Left renal pelvis (tissue), 4 donors: ENCODE results near the gene LRIT1. TPM values are rescaled to one million over a fixed set of nuclear protein-coding genes. Genes with fewer than 3 reads are reported as not detected.
A peak's percentile ranks its signal among the peaks of the same experiment; 100 is the strongest.
"Not testable (repeated sequence)": the region's sequence is repeated elsewhere in the genome, so short reads cannot be mapped to it uniquely, and the experiment has no call there.

Experiments
- DNase-seq, 4 donors: peaks; one replicate each; pipeline ENCODE4 v3.0.0-alpha.2; 2013; ENCODE audit warnings: low read depth in 4 of 4, low spot score in 3 of 4
- polyA plus RNA-seq, 4 donors: library from polyadenylated mRNA; unstranded; fragments of 120-200 nt; gene quantifications; one replicate each; pipeline ENCODE4 v1.2.1, GENCODE V29; 2013; ENCODE audit not compliant: insufficient read length in 4 of 4

Gene LRIT1
- not detected for polyA plus RNA-seq

GRCh38 chr10:84241185-84241790 lies at the start of gene LRIT1:
Gene LRIT1, minus strand, starts transcription at chr10:84241546. Its CDS starts 107 bp downstream, at chr10:84241439.
- DNase-seq: no peak

GRCh38 chr10:84290235-84290634 lies 48.9 kb upstream of the LRIT1 start:
- DNase-seq: no peak

- no peak for DNase-seq
These were observed 48.3 kb upstream of the LRIT1 start for GRCh38 chr10:84289521-84290200.

- no peak for DNase-seq
These were observed 46.8 kb upstream of the LRIT1 start for GRCh38 chr10:84288151-84288550.

GRCh38 chr10:84286695-84287094 lies 45.3 kb upstream of the LRIT1 start:
- no peak for DNase-seq

- not testable (repeated sequence) for DNase-seq
These were observed 38.6 kb upstream of the LRIT1 start for GRCh38 chr10:84279876-84280475.

- no peak for DNase-seq
These were observed 29.4 kb upstream of the LRIT1 start for GRCh38 chr10:84270708-84271107.

- no peak for DNase-seq
These were observed 28.4 kb upstream of the LRIT1 start for GRCh38 chr10:84269773-84270172.

- DNase-seq: no peak
These were observed 27.8 kb upstream of the LRIT1 start for GRCh38 chr10:84269162-84269561.

- DNase-seq: no peak
These were observed 26.3 kb upstream of the LRIT1 start for GRCh38 chr10:84267503-84268126.

- DNase-seq: no peak
These were observed 24.1 kb upstream of the LRIT1 start for GRCh38 chr10:84265418-84265817.

- peak in 3 of 4 donors; percentile 6 to 22 (median 12) for DNase-seq
These were observed 23.3 kb upstream of the LRIT1 start for GRCh38 chr10:84264611-84265141.

- DNase-seq: no peak
These were observed 22.4 kb upstream of the LRIT1 start for GRCh38 chr10:84263716-84264115.

GRCh38 chr10:84262190-84262956 lies 21.0 kb upstream of the LRIT1 start:
- DNase-seq: no peak

GRCh38 chr10:84261236-84261915 lies 20.0 kb upstream of the LRIT1 start:
- DNase-seq: no peak

GRCh38 chr10:84258034-84258695 lies 16.8 kb upstream of the LRIT1 start:
- DNase-seq: no peak

- DNase-seq: no peak
These were observed 16.1 kb upstream of the LRIT1 start for GRCh38 chr10:84257343-84258020.

GRCh38 chr10:84256510-84257342 lies 15.4 kb upstream of the LRIT1 start:
- DNase-seq: peak in 2 of 4 donors; percentile 6 to 14
